Central memory CD4-positive, alpha-beta T cell (primary cell): ENCODE results near the gene ZNF750.

Experiments used
- DNase-seq: peaks from one replicate; pipeline ENCODE4 v3.0.0; 2022

The ZNF750 gene

GRCh38 chr17:82810644-82811430 lies 29.0 kb downstream of the ZNF750 start:
- DNase-seq: no peak

GRCh38 chr17:82808921-82809905 lies 30.6 kb downstream of the ZNF750 start:
- DNase-seq: no peak

DNA sequence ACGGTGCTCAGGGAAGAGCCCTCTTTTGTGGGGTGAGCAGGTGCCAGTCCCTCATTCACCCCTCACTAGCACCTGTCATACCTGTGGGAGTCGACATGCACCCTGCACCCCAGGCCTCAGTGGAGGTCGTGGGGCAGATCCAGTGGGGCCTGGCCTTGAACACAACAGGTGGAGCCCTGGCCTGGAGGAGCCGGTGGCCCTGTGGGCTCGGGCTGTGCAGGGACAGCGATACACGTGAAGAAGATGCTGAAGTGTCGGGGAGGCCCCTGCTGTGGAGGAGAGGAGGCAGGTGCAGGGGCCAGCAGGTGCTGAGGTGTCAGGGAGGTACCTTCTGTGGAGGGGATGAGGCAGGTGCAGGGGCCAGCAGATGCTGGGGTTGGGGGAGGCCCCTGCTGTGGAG lies 31.8 kb downstream of the ZNF750 start:
- no peak for DNase-seq

- no peak for DNase-seq
Observed at GRCh38 chr17:82807562-82807961, 32.3 kb downstream of the ZNF750 start.

DNA sequence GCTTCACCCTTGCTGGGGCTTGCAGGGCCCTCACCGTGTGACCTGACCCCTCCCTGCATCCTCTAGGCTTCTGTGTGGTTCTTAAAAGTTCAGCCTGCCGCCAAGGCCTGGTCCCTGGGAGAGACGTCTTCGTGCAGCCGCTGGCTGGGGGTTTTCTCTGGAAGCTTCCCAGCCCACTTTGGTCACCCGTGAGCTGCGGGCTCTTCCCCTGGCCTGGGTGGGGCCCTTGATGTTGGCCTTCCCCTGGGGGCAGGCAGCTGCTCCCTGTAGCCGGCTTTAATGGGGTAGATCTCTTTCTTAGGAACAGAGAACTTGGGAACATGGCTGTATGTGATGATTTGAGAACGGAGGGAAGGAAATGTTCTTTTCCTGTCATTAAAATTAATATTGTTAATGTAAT lies 32.7 kb downstream of the ZNF750 start:
- no peak for DNase-seq

- DNase-seq: no peak
Observed at GRCh38 chr17:82806645-82807044, 33.2 kb downstream of the ZNF750 start.

- DNase-seq: no peak
Observed at GRCh38 chr17:82805823-82806222, 34.0 kb downstream of the ZNF750 start.

- DNase-seq: no peak
Observed at GRCh38 chr17:82805254-82805653, 34.6 kb downstream of the ZNF750 start.

- DNase-seq: no peak
Observed at GRCh38 chr17:82804442-82805191, 35.2 kb downstream of the ZNF750 start.

GRCh38 chr17:82803606-82804005 lies 36.2 kb downstream of the ZNF750 start:
- DNase-seq: no peak

GRCh38 chr17:82803185-82803584 lies 36.6 kb downstream of the ZNF750 start:
- DNase-seq: no peak

DNA sequence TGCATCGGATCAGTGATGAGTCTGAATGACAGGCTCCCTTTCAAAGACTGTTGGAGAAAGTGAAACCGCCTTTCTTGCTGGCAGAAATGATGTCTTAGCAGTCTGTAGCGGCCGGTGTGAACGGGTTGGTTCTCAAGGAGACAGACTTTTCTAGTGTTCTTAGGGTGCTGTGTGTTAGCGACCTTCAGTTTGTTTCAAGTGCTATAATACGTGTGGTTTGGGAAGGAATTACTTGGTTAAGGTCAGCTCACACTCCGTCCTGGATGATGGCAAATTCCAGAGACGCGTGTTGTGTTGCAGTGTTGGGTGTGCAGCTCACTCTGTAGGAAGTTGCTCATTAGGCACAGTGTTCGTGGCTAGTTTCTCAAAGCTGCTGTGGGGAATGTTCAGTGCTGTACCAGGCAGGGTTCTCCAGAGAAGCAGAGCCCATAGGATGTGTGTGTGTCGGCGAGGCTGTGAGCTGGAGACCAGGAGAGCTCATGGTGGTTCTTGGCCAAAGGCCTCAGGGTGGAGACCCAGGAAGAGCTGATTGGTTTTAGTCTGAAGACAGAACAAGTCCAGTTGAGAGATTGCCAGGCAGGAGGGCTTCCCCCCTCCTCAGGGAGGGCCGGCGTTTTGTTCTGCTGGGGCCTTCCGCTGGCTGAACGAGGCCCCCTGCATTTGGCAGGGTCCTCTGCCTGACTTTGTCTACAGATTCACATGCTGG lies 37.6 kb downstream of the ZNF750 start:
- no peak for DNase-seq

GRCh38 chr17:82801377-82801970 lies 38.3 kb downstream of the ZNF750 start:
- no peak for DNase-seq

- DNase-seq: no peak
Observed at GRCh38 chr17:82800885-82801284, 38.9 kb downstream of the ZNF750 start.

DNA sequence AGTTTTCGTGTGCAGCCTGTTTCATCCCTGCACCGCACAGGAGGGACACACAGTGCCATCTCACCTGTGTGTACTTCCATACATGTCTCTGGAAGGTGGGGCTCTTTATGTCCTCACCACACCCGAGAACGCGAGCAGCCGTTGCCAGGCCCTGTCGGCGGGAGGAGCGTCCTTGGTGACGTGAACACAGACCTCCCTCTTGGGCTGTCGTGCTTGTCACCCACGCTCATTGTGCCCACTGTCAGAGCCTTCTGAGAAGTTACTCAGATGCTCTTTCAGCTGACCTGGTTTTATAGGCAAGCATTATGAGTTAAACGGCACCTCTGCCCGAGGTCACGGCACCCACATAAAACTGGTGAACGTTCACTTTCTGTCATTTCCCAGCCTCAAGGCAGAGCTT lies 40.2 kb downstream of the ZNF750 start:
- DNase-seq: no peak

GRCh38 chr17:82798752-82799151 lies 41.1 kb downstream of the ZNF750 start:
- DNase-seq: no peak

DNA sequence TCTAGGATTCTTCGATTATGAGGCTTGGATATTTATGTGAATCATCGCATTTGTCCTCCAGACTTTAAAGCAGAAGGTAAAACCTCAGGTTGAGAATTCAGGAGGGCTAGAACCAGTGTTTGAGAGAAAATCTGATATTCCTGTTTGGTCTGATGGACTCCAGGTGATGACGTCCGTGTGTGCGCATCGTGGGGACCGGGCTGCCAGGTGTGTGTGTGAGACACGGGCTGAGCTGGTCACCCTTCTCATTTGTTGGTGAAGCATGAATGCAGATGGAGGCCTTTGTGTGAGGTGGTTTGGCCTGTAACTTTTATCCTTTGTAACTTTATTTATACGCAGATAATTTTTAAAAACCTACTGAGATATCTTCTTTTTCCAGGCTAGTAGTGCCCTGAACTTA lies 42.8 kb downstream of the ZNF750 start:
- DNase-seq: no peak

DNA sequence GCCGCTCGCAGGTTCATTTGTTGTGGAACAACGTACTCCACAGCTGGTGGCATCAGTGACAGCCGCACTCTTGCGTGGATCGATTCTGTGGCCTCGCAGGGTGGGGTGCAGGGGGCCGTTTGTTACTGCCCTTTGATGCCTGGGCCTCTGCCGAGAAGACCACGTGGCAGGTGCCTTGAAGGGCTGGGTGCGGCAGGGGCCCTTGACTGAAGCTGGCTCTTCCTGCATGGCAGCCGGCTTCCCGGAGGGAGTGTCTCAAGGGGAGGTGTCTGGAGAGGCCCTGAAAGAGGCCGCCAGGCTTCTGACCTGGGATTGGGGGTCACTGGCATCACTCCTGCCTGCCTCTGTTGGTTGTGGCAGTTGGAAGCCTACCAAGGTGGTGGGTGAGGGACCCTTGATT lies 44.2 kb downstream of the ZNF750 start:
- DNase-seq: no peak

- no peak for DNase-seq
Observed at GRCh38 chr17:82794781-82795482, 44.9 kb downstream of the ZNF750 start.

GRCh38 chr17:82793974-82794630 lies 45.7 kb downstream of the ZNF750 start:
- DNase-seq: no peak

DNA sequence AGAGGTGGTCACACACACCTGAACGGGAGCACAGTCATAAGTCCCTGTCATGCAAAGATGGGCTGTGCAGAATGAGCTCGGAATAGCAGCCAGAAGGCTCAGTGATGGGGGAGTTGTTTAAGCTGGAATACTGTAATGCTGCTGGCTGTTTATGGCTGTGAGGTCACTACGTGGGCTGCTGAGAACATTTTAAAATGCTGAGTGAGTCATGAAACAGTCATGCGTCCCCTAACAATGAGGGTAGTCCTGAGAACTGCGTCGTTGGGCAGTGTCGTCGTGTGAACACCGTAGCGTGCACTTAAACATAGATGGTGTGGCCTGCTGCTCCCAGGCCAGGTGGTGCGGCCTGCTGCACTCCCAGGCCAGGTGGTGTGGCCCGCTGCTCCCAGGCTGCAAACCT lies 48.3 kb downstream of the ZNF750 start:
- no peak for DNase-seq
